NK-92 (cell line): ENCODE measurements around the gene CSNK1A1L.
"Not testable (repeated sequence)": the region's sequence is repeated elsewhere in the genome, so short reads cannot be mapped to it uniquely, and the experiment has no call there.

Source experiments
- DNase-seq: peaks from one replicate; lab custom pipeline; 2025; ENCODE audit not compliant: unreplicated experiment; lab: John Stamatoyannopoulos, UW

The CSNK1A1L gene

DNA sequence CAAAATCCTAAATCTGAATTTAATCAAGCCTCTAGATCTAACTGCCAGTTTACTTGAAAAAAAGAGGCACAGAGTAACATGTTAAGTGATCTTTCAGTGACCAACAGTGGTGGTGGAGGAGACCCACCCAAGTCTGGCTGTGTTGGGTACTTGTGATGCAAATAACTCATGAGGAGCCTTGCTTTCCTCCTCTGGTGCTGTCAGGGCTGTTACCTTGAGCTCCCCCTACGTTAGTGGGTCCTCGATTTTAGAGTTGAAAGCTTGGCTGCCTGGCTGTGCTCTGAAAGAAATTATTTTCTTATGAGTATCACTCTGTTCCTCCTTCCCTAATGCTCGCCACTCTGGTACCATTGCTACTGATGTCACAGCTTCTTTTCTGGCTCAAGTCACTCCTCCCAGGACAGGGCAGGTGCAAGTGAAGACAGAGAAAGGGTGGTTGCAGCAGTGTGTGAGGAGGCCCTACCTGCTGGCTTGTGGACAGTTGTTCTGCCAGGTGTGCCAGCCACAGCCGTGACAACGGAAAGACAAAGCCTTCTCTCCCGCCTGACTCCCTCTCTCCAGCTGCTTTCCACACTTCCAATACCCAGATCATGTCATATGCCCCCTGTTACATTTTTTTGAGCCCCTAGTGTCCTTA, 39.5 kb downstream of the CSNK1A1L start:
- no peak for DNase-seq

DNA sequence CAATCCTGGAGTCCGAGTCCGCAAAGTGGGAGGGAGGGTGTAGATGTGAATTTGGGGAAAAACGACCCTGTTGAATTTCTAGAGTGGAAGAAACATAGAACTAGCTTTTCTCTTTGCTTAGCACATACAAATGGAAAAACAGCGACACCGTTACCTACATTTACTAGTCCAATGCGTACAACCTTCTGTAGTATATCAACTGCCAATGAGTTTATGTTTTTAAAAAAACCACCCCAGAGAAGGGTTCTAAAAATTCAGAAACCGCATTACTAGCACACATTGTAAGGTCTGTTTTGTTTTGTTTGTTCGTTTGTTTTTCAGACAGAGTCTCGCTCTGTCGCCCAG, 45.6 kb downstream of the CSNK1A1L start:
- DNase-seq, result no peak

DNA sequence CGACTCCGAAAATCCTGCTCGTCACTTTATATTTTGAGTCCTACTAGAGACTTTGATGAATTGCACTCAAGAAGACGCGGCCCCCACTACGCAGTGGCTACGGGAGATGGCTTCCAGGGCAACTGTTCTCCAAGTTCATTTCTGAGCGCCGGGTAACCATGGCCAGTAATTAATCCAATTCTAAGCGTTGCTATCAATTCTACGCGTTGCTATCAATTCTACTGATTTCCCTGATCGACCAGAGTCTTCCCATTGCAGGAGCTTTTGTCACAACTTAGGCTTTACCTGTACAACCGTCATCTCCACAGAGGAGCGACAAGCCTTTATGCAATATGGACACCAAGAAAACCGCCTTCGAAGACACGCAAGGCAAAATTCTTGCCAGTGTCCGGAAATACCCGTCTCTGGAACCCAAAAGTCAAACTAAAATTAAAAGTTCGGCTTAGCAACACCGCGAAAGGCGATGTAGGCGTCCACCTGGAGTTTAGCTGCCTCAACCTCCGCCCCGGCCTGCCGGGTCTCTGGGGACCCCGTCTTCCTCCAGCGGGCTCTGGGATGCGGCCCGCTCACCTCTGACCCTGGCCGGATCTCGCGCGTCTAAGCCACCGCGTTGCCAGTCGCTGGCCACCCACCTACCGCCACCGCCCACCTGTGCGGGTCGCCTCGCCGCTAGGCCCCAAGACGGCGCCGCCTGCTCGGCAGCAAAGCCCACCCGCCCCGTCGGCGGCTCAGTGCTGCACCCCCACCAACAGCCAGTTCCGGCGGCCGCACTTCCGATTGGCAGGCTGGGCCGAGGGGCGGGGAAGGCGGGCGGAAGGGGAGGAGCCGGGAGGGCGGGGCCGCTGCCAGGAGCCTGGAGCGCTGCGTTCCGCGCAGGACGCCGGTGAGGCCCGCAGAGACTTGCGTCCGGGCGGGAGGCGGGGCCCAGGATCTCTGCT, 46.3 kb downstream of the CSNK1A1L start, which contains the start of gene SUPT20H:
Gene SUPT20H (minus strand): TSS at position 779 of the 938 bp plus-strand sequence. CDS start 8,198 bp downstream, outside the sequence.
- DNase-seq, result peak; percentile 71

DNA sequence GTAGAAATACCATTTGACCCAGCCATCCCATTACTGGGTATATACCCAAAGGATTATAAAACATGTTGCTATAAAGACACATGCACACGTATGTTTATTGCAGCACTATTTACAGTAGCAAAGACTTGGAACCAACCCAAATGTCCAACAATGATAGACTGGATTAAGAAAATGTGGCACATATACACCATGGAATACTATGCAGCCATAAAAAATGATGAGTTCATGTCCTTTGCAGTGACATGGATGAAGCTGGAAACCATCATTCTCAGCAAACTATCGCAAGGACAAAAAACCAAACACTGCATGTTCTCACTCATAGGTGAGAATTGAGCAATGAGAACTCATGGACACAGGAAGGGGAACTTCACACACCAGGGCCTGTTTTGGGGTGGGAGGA, 49.2 kb downstream of the CSNK1A1L start:
- not testable (repeated sequence) for DNase-seq
